GM19452 (cell line): ENCODE measurements around the gene CASP9.
"Not testable (repeated sequence)": the region's sequence is repeated elsewhere in the genome, so short reads cannot be mapped to it uniquely, and the experiment has no call there.

Experiments used
- ATAC-seq: cut with Tn5 transposase; IDR thresholded peaks from one replicate; pipeline ENCODE4 v1.9.1; 2021; ENCODE audit not compliant: unreplicated experiment

CASP9 gene

GRCh38 chr1:15526021-15526489 is 2.0 kb upstream of the CASP9 start:
- ATAC-seq, result no peak

GRCh38 chr1:15525050-15526020 is 1.3 kb upstream of the CASP9 start:
- ATAC-seq, result peak; percentile 36

- peak; percentile 45 for ATAC-seq
Measured at GRCh38 chr1:15524283-15525049, 451 bp upstream of the CASP9 start.

- no peak for ATAC-seq
Measured at GRCh38 chr1:15523104-15524020, 653 bp downstream of the CASP9 start.

- ATAC-seq, result no peak
Measured at GRCh38 chr1:15522551-15522950, 1.5 kb downstream of the CASP9 start.

GRCh38 chr1:15521206-15521906 is 2.7 kb downstream of the CASP9 start:
- ATAC-seq, result not testable (repeated sequence)

GRCh38 chr1:15519625-15520024 is 4.4 kb downstream of the CASP9 start:
- ATAC-seq, result no peak

- no peak for ATAC-seq
Measured at GRCh38 chr1:15515022-15515663, 8.9 kb downstream of the CASP9 start.

- ATAC-seq, result not testable (repeated sequence)
Measured at GRCh38 chr1:15514557-15514956, 9.5 kb downstream of the CASP9 start.

GRCh38 chr1:15513919-15514318 is 10.1 kb downstream of the CASP9 start:
- ATAC-seq, result no peak

GRCh38 chr1:15513192-15513591 is 10.8 kb downstream of the CASP9 start:
- ATAC-seq, result no peak

GRCh38 chr1:15510611-15511405 is 13.2 kb downstream of the CASP9 start:
- ATAC-seq, result no peak

GRCh38 chr1:15509586-15509985 is 14.4 kb downstream of the CASP9 start:
- no peak for ATAC-seq

- no peak for ATAC-seq
Measured at GRCh38 chr1:15508700-15509487, 15.1 kb downstream of the CASP9 start.

- ATAC-seq, result no peak
Measured at GRCh38 chr1:15507278-15507677, 16.7 kb downstream of the CASP9 start.

- ATAC-seq, result no peak
Measured at GRCh38 chr1:15506831-15507230, 17.2 kb downstream of the CASP9 start.

- ATAC-seq, result no peak
Measured at GRCh38 chr1:15504436-15504835, 19.6 kb downstream of the CASP9 start.
